ENCODE measurements around the gene CSRNP3. TPM values are rescaled to one million over a fixed set of nuclear protein-coding genes. Genes with fewer than 3 reads are reported as not detected.

CSRNP3 gene
- total and polyA plus RNA-seq, 2 donors (not counting 1 experiment from before 2014, with no cell fraction given), result not detected

- ChIA-PET POLR2A (no interaction called here), CTCF (no interaction called here)
- Histone ChIP-seq H3K79me2 (ENCODE audit: control insufficient read depth, insufficient read depth, low read length) (no peaks in the 10 kb centered on the region), H3K4me1 (ENCODE audit: control insufficient read depth in 2 of 2, insufficient read depth in 2 of 2, low read length in 2 of 2) (no peaks in the 10 kb centered on the region), H3K9ac (ENCODE audit: low read length) (no peak overlapping the region), H3K27ac (ENCODE audit: low read length in 2 of 2) (no peak overlapping the region), H2AFZ (ENCODE audit: insufficient read depth, low read depth, low read length, poor library complexity, severe bottlenecking) (no peak overlapping the region), H3K36me3 (replicated peaks in 1 of 2; ENCODE audit: control extremely low read depth in 1 of 2, control insufficient read depth in 1 of 2, extremely low read depth in 1 of 2, insufficient read depth in 2 of 2, low read length in 1 of 2) (no peaks in the 10 kb centered on the region), H3K4me2 (replicated peaks; ENCODE audit: low read depth, low read length, poor library complexity, severe bottlenecking) (no peak overlapping the region), H3K4me3 (ENCODE audit: control extremely low read depth in 1 of 5, extremely low read depth in 1 of 5, insufficient read depth in 1 of 5, low read depth in 2 of 5, low read length in 4 of 5) (no peak overlapping the region), H4K20me1 (ENCODE audit: control insufficient read depth, insufficient read depth, low read length, poor library complexity, severe bottlenecking) (no peaks in the 10 kb centered on the region), H3K9me3 (ENCODE audit: control extremely low read depth in 1 of 3, control insufficient read depth in 2 of 3, insufficient read depth in 1 of 3, low read length in 2 of 3) (no peaks in the 10 kb centered on the region), H3K27me3 (replicated peaks in 1 of 4; ENCODE audit: control extremely low read depth in 1 of 4, control insufficient read depth in 3 of 4, insufficient read depth in 4 of 4, low read length in 3 of 4) (peaks cover 0 to 4% (median 0%) of the 10 kb centered on the region in 4 experiments)
- ATAC-seq (ENCODE audit: low read depth) (no peak), DNase-seq (no peak)
- Mint-ChIP-seq H3K27ac (no peak overlapping the region), H3K9me3 (ENCODE audit: insufficient read depth) (no peaks in the 10 kb centered on the region), H3K27me3 (no peaks in the 10 kb centered on the region), H3K4me1 (no peaks in the 10 kb centered on the region), H3K4me3 (no peak overlapping the region)
- WGBS (ENCODE audit: insufficient coverage), result 80% methylated on average over 1 of the region's 3 CpGs
- intact Hi-C loops (cut with micrococcal nuclease), result no loop called here
- TF ChIP-seq CTCF (IDR thresholded peaks at IDR 0.05) (no peak), EZH2 (IDR thresholded peaks at IDR 0.05; ENCODE audit: borderline replicate concordance, insufficient read depth, low read depth, low read length, poor library complexity, severe bottlenecking) (no peak)
These were observed 29.6 kb downstream of the CSRNP3 start for GRCh38 chr2:165499131-165499530.

GRCh38 chr2:165500001-165500400 is 30.5 kb downstream of the CSRNP3 start:
- TF ChIP-seq EZH2 (IDR thresholded peaks at IDR 0.05; ENCODE audit: borderline replicate concordance, insufficient read depth, low read depth, low read length, poor library complexity, severe bottlenecking), result no peak
- no peak for TF ChIP-seq CTCF (IDR thresholded peaks at IDR 0.05)

More at GRCh38 chr2:165500001-165500400, 30.5 kb downstream of the CSRNP3 start:
- no CpG with 5 or more reads among the region's 2 CpGs for WGBS (ENCODE audit: insufficient coverage)
- Histone ChIP-seq H3K27me3 (replicated peaks in 1 of 4; ENCODE audit: control extremely low read depth in 1 of 4, control insufficient read depth in 3 of 4, insufficient read depth in 4 of 4, low read length in 3 of 4) (peaks cover 0 to 4% (median 0%) of the 10 kb centered on the region in 4 experiments), H3K4me1 (ENCODE audit: control insufficient read depth in 2 of 2, insufficient read depth in 2 of 2, low read length in 2 of 2) (no peaks in the 10 kb centered on the region), H3K4me3 (ENCODE audit: control extremely low read depth in 1 of 5, extremely low read depth in 1 of 5, insufficient read depth in 1 of 5, low read depth in 2 of 5, low read length in 4 of 5) (no peak overlapping the region), H3K36me3 (replicated peaks in 1 of 2; ENCODE audit: control extremely low read depth in 1 of 2, control insufficient read depth in 1 of 2, extremely low read depth in 1 of 2, insufficient read depth in 2 of 2, low read length in 1 of 2) (no peaks in the 10 kb centered on the region), H2AFZ (ENCODE audit: insufficient read depth, low read depth, low read length, poor library complexity, severe bottlenecking) (no peak overlapping the region), H3K27ac (ENCODE audit: low read length in 2 of 2) (no peak overlapping the region), H3K79me2 (ENCODE audit: control insufficient read depth, insufficient read depth, low read length) (no peaks in the 10 kb centered on the region), H3K9ac (ENCODE audit: low read length) (no peak overlapping the region), H3K4me2 (replicated peaks; ENCODE audit: low read depth, low read length, poor library complexity, severe bottlenecking) (no peak overlapping the region), H4K20me1 (ENCODE audit: control insufficient read depth, insufficient read depth, low read length, poor library complexity, severe bottlenecking) (no peaks in the 10 kb centered on the region), H3K9me3 (ENCODE audit: control extremely low read depth in 1 of 3, control insufficient read depth in 2 of 3, insufficient read depth in 1 of 3, low read length in 2 of 3) (no peaks in the 10 kb centered on the region)
- Mint-ChIP-seq H3K4me1 (no peaks in the 10 kb centered on the region), H3K4me3 (no peak overlapping the region), H3K9me3 (ENCODE audit: insufficient read depth) (no peaks in the 10 kb centered on the region), H3K27ac (no peak overlapping the region), H3K27me3 (no peaks in the 10 kb centered on the region)
- DNase-seq (no peak), ATAC-seq (ENCODE audit: low read depth) (no peak)
- POLR2A ChIA-PET, result no interaction called here
- intact Hi-C loops (cut with micrococcal nuclease), result no loop called here
- CTCF ChIA-PET, result no interaction called here
